CD4-positive, alpha-beta T cell treated with Interferon gamma for 1 hour (primary cell): Measurements from ENCODE around the gene GPATCH2L.

Source experiments
- DNase-seq: peaks from one replicate; pipeline ENCODE4 v3.0.0-alpha.2; 2020

Gene GPATCH2L

DNA sequence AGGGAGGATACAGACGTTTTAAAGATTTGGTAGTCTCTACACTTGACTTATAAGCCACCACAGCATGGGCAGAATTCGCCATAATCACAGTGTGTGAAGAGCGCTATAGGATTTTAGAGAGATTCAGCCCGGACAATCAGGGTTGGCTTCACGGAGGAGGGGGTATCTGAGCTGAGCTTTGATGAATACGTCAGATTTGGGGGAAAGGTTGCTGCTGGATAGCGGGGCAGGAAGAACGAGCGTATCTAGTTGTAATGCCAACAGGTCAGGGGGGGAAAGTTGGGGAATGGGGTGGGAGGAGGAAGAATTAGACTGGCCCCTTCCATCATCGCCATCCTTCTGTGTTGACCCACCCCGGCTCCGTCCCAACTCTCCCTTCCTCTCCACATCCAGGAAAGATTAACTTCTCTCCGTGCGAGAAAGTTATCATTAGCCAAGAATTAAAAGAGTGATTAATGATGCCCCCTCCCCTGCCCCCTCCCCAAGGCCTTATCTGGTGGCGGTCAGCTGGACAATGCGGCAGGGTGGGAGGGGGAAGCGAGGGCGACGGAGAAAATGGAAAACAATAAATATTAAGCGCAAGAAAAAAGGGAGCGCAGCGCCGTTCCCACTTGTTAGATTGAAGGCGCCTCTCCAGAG lies 13.5 kb upstream of the GPATCH2L start:
- no peak for DNase-seq

DNA sequence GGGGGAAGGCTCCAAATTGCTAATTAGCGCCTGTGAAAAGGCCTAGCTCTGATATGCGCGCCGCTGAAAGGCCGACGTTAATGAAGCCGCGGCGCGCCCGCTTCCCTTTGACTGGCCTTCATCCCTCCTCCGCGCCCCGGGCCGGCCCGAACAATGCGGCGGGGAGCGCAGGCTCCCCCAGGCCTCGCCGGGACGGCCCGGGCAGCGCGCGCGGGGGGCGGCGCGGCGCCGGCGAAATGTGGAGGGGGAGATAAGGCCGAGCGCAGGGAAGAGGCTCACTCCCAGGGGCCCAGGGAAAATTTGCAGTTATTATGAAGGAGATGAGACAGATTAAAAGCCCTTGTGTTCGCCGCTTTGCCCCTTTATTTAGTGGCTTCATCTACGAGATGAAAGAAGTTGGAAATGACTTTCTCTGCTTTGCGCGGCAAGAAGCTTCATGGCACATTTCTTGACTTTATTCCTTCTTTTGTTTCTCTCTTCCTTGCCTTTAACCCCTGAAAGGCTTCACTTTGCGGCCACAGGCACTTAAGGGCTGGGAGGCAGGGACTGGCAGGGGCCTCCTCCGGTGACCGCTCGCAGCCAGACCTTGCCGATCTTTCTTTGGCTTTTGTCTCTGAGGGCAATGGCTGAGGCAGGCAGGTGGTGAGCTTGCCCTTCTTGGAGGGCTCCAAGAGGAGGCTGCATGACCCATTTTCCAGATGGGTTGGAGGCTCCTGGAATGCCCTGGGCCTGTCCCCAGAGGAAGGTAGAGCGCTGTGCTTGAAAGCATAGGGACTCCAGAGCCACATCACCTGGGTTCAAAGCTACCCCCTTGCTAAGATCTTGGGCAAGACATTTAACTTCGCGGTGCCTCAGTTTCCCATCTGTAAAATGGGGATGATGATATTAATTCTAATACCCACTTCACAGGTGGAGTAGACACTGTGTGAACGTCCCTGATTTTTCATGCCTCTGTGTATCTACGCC lies 12.7 kb upstream of the GPATCH2L start:
- no peak for DNase-seq

DNA sequence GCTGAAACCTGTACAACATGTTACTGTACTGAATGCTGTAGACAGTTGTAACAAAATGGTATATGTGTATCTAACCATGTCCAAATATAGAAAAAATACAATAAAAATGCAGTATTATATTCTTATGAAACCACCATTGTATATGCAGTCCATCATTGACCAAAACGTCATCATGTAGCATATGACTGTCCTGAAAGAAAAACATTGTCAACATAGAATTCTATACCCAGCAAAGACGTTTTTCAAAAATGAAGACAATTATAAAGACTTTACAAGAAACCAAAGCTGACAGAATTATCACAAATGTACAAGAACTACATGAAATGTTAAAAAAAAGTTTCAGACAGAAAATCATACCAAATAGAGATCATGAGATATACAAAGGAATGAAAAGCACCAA lies 8.1 kb upstream of the GPATCH2L start:
- DNase-seq, result no peak

DNA sequence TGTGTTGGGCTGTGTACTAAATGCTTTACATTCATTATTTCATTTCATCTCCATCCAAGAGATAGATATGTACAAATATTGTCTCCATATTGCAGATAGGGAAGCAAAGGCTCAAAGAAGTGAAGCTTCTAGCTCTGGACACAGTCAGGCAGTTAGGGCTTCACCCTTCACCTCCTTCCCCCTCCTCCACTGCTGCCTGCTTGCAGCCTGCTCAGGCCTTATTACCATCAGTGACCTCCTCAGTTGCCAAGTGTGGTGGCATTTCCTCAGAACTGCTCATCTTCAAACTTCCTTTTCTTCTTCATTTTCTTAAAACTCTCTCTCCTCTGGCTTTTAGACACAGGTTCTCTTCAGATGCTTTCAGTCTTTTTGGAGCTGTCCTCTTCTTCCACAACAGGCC lies 4.7 kb upstream of the GPATCH2L start:
- no peak for DNase-seq

DNA sequence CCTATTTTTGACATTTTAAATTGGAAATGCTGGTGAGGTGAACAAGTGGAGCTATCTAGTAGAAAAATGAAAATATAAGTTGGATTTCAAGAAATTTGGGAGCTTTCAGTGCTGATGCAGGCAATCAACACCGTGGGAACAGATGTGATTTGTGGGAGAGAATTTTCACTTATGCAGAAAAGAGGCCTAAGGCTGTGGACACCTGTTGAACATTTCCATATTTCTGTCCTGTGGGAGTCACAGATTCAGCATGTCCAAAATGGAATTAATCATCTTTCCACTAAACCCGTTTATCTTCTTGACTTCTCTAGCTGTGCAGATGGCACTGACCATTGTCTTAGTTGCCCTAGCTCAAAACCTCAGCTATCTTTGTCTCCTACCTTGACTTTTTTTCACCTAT lies 2.5 kb upstream of the GPATCH2L start:
- no peak for DNase-seq

DNA sequence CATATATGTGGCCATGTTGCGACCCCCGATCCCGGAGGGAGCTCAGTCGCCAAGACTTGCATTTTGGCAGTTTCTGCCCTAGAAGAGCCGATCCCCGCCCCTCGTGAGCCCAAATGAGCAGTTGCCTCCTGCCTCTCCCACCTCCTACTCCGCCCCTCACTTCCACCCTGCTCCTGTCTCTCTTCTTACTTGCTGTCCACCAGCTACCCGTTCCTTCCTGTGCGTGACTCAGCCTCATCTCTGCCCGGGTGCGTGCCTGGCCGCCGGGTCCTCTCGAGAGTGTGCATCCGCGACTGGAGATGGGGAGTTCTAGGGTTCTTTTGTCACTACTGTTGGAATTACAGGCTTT lies 585 bp downstream of the GPATCH2L start:
- peak; percentile 80 for DNase-seq

DNA sequence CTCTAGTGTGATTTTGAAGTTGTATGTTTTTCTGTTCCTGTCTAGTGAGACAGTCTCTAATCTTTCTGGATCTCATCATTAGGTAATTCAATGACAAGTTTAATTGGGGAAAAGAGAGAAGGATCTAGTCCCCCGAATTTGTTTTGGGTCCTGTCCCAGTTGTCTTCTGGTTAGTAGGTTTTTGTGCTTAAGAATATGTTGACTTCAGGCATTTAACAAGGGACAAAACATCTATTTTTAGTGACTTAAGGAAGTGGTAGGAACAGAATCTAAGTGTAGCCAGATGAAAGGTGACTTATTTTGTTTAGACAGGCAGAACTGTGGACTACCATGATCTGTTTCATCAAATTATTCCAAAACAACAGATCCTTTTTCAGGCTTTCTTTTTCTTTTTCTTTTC lies 2.2 kb downstream of the GPATCH2L start:
- no peak for DNase-seq

DNA sequence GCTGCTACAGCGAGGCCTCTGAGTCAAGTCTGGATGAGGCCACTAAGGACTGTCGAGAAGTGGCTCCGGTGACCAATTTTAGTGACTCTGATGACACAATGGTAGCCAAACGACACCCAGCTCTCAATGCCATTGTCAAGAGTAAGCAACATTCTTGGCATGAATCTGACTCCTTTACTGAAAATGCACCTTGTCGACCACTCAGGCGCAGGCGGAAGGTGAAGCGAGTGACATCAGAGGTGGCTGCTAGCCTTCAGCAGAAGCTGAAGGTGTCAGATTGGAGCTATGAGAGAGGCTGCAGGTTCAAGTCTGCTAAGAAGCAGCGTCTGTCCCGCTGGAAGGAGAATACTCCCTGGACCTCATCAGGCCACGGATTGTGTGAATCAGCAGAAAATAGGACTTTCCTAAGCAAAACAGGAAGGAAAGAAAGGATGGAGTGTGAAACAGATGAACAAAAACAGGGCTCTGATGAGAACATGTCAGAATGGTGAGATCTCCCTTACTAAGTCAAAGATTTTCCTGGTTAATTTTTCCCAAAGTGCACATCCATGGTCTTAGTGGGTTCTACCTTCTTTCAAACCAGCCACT lies 2.9 kb downstream of the GPATCH2L start:
- no peak for DNase-seq

DNA sequence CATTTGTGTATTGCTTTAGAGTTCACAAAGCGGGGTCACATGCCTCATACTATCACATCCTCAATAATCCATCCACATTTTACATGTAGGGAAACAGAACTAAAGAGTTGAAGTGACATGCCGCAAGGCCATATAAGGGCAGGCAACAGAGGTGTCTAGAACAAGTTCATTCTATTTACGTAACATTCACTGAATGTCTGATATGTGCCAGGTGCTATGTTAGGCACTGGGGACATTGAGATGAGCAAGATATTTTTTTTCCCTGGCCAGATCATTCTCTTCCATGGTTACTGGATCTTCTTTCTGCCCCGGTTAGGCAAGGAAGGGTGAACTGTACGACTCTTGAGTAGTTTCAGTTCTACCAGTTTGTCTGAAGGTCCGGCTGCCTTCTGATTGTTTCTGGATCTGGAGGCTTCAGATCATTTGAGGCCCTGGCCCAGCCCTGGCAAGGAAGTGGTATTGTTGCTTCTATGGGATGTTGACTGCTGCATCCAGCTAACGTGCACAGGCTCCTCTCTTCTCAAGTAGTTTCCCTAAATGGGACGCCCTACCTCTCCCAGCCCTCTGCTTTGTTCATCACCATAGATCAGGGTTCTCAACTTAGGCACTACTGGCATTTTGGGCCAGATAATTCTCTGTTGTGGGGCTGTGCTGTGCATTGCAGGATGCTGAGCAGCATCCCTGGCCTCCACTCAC lies 12.1 kb downstream of the GPATCH2L start:
- DNase-seq, result no peak

DNA sequence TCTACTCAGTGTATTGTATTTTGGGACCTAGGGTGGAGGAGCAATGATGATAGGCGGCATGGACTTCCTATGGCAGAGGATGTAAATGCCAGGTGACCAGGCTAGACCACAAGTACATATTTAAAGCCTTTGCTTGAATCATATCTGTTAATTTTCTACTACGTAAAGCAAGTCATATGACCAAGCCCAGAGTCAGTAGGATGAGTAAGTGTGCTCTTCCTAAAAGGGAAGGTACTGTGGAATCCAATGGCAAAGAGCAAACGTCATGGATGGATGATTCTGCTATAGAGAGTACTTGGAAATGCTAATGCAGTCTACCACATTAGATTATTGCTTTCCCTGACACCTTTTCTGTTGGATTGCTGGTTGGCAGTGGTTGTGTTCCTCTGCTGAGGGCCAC lies 16.8 kb downstream of the GPATCH2L start:
- no peak for DNase-seq

DNA sequence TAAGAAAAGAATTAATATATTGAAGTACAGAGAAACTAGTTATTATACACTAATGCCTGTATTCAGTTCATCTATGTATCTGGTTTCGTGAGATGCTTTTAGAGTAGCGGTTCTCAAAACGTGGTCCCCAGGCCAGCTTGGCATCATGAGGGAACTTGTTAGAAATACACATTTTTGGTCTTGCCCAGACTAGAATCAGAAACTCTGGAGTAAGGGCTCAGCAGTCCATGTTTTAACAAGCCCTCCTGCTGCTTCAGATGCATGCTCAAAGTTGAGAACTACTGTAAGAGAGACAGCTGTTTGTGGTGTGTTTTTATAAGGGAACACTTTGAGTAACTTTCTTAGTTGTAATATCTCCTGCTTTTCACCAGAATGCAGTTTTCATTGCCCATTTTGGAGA lies 18.1 kb downstream of the GPATCH2L start:
- DNase-seq, result no peak

DNA sequence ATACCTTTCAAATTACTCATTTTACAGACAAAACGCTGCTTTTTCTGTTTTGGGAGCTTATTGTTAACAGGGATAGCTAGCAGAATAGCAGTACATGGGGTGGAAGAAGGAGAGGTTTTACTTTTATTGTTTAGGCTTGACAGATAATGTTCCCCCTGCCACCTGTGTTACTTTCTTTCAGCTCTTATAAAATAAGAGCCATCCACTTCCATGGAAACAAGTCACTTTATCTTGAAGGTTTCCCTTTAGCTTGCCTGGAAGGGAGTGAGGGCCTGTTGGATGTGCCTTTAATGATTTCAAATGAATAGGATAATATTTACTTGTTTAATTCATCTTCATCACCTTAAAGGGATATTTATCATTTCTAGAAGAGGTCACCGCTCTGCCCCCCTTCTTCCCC lies 23.3 kb downstream of the GPATCH2L start:
- no peak for DNase-seq

DNA sequence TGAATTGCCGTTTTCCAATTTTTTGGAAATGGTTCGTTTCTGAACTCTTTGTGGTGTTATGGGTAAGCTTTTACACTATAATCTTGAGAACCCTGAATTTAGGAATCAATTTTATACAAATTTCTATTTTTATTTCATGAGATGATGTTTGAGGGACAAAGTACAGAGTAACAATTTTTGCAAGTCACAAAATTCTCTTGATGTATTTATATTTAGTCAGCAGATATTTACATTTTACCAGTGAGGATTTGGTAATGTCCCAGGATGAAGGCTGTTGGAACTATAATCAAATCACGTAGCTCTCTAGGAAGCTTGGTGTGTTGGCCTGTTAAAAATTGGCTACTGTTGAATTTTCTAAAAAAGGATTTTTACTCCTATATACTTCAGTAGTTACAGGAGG lies 24.2 kb downstream of the GPATCH2L start:
- DNase-seq, result no peak

DNA sequence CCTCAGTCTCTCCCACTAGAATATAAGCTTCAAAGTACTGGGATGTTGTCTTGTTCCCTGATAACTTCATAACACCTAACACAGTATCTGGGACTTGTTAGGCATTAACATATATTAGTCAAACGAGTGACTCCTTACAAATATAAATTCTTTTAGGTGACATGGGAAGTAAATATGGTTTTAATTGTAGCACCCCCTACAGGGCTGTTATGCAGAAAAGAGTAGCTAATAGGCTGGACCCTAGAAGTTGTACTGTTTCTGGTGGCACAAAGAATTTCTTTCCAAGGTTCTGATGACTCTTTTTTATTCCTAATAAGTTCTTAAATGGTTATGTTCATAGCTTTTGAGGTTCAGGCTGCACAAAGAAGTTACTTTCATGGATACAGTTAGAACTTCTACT lies 29.8 kb downstream of the GPATCH2L start:
- DNase-seq, result no peak

DNA sequence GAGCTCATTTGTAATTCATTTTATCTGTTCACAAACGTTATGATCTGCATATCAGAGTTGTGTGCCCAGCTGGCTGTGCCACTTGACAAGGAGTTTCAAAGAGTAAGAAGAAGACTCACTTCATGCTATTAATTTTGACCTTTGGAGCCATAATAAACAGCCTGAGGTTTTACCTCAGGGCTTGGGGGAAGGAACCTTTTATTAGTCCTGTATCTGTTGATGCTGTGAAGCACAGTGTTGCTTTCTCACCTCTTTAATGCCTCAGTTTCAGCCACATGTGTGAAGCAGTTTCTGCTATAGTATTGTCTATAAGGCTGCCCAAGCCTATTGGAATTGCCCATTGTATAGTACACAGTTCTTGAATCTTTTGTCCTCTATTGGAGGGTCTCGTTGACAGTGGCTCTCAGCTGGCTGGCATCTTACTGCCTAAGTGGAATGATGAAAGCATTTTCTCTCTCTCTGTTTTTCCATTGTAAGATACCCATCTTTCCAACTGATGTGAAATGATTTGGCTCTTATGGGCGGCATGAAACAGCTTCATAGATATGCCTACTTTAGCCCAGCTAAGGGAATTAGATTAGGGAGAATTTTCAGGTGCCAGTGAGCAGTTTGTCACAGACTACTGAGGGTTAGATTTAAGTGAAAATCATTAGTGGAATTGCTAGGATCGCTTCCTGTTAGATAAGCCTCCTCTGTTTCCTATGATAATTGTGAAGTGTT lies 34.7 kb downstream of the GPATCH2L start:
- no peak for DNase-seq

DNA sequence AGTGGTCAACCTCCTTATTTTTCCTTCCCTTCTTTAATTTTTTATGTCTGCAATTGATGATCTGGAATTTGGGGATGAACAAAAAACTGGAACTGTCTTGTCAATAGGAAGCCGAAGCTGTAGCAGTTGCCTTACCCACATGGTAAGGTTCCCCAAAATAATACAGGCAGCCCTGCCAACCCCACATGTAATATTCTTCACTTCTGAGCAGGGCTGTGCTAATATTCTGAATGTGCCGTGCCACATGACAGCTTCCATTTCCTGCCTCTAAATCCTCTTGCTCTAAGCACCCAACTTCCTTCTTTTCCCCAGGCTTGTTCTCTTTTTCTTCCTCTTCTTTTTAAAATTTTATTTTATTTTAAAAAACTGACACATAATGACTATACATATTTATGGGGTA lies 39.6 kb downstream of the GPATCH2L start:
- DNase-seq, result peak; percentile 24

DNA sequence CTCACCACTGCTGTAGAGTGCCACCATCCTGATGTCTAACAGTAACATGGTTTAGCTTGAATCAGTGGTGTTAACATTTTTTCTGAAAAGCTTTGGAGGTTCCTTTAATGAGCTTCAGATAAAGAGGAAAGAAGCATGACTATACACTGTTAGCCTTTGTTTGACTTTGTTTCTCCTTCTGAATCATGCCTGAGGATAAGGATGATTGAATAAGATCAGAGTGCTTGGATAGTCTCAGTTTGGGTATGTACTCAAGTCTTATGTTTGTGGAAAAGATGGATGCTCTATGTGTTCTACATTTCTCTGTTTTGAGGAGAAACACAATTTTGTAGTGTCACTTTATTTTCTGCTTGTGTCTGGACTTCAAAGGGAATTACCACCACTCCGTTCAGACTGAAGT lies 42.0 kb downstream of the GPATCH2L start:
- DNase-seq, result no peak

DNA sequence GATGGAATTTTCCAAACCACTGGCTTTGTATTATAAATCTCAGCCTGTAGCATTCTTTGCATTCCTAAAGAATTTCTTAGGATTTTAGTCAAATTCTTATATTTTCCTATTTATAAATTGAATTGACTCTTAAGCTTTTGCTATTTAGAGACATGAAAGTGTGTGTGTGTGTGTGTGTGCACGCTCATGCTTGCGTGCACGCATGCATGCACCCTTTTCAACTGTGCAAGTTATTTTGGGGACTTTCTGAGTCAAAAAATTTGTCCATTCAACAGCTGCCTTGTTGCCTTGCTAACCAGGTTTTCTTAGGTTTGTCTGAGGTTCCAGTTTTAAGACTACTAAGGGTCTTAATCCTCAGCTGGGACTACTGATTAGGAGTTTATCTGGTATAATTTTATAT lies 42.6 kb downstream of the GPATCH2L start:
- no peak for DNase-seq

DNA sequence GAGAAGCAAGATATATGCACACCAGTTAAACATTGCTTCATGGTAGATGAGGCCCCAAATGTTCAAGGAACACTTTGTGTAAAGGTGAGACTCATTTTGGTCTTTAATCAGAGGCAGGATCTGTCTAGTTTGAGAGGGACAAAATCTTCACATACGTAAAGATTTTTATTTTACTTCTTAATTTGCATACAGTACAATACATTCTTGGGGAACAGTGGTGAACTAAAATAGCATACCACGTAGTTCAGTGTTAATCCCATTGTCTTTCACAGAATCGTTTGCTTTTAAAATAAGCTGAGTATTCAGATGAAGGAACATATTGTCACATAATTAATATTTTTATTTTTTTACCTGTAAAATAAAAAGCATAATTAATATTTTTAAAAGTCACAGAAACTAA lies 43.3 kb downstream of the GPATCH2L start:
- DNase-seq, result no peak

DNA sequence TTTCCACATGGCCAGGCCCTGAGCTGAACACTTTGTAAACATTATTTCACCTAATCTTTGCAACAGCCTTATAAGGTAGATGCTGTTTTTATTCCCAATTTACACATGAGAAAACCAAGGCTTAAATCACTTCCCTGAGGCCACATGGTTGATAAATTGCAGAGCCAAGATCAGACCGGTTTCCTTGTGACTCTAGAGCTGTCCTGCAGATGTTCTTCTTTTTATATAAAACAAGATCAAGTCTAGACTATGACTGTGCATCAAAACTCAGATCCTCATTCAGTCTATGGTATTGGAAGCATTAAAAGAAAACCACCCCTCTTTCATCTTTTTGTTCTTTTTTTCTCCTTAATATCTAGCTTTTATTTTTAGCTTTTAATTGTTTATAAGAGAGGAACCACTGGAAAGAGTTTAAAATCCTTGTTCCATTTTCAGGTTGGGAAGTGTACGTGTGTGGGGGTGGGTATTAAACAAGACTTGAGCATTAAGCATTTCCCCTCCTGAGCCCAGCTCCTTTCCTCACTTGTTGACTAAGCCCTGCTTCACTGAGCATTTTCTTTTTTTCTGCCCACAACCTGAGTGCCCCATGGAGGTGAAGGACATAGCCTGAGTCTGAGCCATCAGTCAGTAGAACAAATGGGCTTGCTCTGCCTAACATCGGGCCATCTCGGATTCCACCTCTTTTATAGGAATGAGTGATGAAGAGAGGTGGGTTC lies 45.4 kb downstream of the GPATCH2L start:
- DNase-seq, result no peak

DNA sequence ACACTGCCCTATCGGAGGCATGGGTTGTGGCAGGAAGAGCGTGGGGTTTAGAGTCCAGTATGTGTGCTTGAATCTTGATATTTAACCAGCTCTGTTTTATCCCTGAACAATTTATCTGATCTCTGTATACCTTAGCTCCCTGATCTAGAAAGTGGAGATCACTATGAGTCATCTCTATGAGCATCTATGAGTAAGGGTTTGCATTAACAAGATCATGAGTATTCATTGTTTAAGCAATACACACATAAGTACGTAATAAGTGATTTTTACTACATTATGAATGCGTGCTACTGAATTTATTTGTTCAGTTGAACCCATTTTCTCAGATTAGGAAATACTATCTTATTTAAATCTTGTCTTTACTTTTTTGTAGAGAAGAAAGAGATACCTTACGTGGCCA lies 49.4 kb downstream of the GPATCH2L start:
- DNase-seq, result no peak
